GM12878 (cell line): Measurements from ENCODE around the gene FXYD6. TPM values are rescaled to one million over a fixed set of nuclear protein-coding genes. Genes with fewer than 3 reads are reported as not detected.

Experiments used
- FOXK2 ChIP-seq: fragments of 450-650 bp; IDR thresholded peaks from 2 replicates; pipeline ENCODE4 v1.6.1; 2017; ENCODE audit warnings: mild to moderate bottlenecking, moderate library complexity
- JUNB ChIP-seq: IDR thresholded peaks from 2 replicates; pipeline ENCODE4 v1.6.1; 2016; ENCODE audit warnings: antibody characterized with exemption, mild to moderate bottlenecking
- MTA2 ChIP-seq: fragments of 450-650 bp; IDR thresholded peaks from 2 replicates; pipeline ENCODE4 v1.6.1; 2016; ENCODE audit warnings: low read depth, mild to moderate bottlenecking, moderate library complexity
- MXI1 ChIP-seq: fragments of 150-350 bp; IDR thresholded peaks from 2 replicates; pipeline ENCODE4 v1.6.1; 2011; ENCODE audit warnings: low read depth, mild to moderate bottlenecking, inconsistent platforms, low read length, improper control_type of control experiment
- RCOR1 ChIP-seq: conservative IDR thresholded peaks from 2 replicates; pipeline ENCODE4 v1.6.1; 2012; ENCODE audit warnings: low read depth, low read length, improper control_type of control experiment
- SMAD5 ChIP-seq: IDR thresholded peaks from 2 replicates; pipeline ENCODE4 v1.6.1; 2016; ENCODE audit warnings: antibody characterized with exemption, low read depth
- ZBED1 ChIP-seq: IDR thresholded peaks from 2 replicates; pipeline ENCODE4 v1.6.1; 2016; ENCODE audit warnings: borderline replicate concordance
- polyA plus RNA-seq, 11 experiments: library from polyadenylated mRNA; depleted of rRNA in 4 of 11; unstranded in 6 of 11; stranded (reverse) in 5 of 11; fragments of >200 nt; fragmentation: Nextera tagmentation in 4 of 11; fragmentation: Illumina TruSeq in 1 of 11; extraction: Ambion mirVana in 4 of 11; extraction: Trizol in 1 of 11; gene quantifications; 1 replicate in 1 of 11; 2 replicates in 10 of 11; pipeline versions ENCODE4 v1.2.1 to v1.2.3, GENCODE V29; 2011 to 2016; ENCODE audit warnings: inconsistent platforms in 2 of 11, missing spikeins in 2 of 11, low read depth in 1 of 11
- total RNA-seq, 4 experiments: library from RNA; depleted of rRNA in 3 of 4; stranded (reverse); fragments of >200 nt in 3 of 4; fragmentation: Illumina TruSeq in 1 of 4; extraction: Trizol in 1 of 4; gene quantifications; 2 replicates each; pipeline versions ENCODE4 v1.2.1 to v1.2.3, GENCODE V29; 2013 to 2021
- TF ChIP-seq, protein P1 (sequence below): fragments of 450-650 bp; IDR thresholded peaks from 2 replicates; pipeline ENCODE4 v1.6.1; 2018; ENCODE audit warnings: mild to moderate bottlenecking, low read depth, moderate library complexity; ENCODE audit not compliant: partially characterized antibody
- TF ChIP-seq, protein P2 (sequence below): fragments of 450-650 bp; IDR thresholded peaks from 2 replicates; pipeline ENCODE4 v1.6.1; 2016; ENCODE audit warnings: mild to moderate bottlenecking

The FXYD6 gene
- total and polyA plus RNA-seq, 10 of the 15 experiments (the other 5 are each of a cell fraction or from before 2014, with no cell fraction given): 0.09 to 2.0 (median 0.23) TPM; not detected in 2

DNA sequence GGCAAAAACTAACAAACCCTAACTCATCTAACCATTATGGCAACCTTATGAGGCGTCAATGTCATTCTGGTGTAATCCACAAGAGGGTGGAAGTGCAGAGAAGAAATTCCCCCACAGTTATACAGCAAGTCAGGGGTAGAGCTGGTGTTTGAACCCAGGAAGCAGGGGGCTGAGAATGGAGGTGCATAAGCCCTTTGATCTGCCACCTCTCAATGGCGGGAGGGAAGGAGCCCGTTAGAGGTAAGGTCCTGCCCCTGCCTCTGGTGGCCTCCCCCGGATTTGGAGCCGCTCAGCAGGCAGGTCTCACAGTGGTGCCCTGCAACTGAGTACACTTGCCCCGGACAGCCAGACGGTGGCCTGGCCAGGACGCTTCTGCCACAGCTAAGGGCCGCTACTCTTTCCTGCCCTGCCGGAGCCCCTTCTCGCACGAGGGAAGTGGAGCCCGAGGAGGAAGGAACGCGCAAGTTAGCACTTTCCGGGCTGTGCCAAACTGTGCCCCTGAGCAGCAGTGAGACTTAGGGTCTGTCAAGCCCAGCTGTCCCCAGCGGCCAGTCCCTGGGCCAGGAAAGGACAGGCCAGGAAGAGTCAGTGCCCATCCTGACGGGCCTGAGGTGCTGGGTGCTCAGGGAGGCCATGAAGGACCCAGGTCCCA is 53.0 kb downstream of the FXYD6 start (continued):
- TF ChIP-seq MXI1 (no peak), FOXK2 (no peak), MTA2 (no peak), ZBED1 (no peak), RCOR1 (no peak), SMAD5 (no peak), JUNB (no peak)
- TF ChIP-seq, protein P1, sequence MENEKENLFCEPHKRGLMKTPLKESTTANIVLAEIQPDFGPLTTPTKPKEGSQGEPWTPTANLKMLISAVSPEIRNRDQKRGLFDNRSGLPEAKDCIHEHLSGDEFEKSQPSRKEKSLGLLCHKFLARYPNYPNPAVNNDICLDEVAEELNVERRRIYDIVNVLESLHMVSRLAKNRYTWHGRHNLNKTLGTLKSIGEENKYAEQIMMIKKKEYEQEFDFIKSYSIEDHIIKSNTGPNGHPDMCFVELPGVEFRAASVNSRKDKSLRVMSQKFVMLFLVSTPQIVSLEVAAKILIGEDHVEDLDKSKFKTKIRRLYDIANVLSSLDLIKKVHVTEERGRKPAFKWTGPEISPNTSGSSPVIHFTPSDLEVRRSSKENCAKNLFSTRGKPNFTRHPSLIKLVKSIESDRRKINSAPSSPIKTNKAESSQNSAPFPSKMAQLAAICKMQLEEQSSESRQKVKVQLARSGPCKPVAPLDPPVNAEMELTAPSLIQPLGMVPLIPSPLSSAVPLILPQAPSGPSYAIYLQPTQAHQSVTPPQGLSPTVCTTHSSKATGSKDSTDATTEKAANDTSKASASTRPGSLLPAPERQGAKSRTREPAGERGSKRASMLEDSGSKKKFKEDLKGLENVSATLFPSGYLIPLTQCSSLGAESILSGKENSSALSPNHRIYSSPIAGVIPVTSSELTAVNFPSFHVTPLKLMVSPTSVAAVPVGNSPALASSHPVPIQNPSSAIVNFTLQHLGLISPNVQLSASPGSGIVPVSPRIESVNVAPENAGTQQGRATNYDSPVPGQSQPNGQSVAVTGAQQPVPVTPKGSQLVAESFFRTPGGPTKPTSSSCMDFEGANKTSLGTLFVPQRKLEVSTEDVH: no peak
- TF ChIP-seq, protein P2, sequence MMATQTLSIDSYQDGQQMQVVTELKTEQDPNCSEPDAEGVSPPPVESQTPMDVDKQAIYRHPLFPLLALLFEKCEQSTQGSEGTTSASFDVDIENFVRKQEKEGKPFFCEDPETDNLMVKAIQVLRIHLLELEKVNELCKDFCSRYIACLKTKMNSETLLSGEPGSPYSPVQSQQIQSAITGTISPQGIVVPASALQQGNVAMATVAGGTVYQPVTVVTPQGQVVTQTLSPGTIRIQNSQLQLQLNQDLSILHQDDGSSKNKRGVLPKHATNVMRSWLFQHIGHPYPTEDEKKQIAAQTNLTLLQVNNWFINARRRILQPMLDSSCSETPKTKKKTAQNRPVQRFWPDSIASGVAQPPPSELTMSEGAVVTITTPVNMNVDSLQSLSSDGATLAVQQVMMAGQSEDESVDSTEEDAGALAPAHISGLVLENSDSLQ: 0 out of 2 replicates have a peak, but pooled peaks have one; percentile 11
